RPMI8226 (cell line): ENCODE data around the gene NBPF8.
"Not testable (repeated sequence)": the region's sequence is repeated elsewhere in the genome, so short reads cannot be mapped to it uniquely, and the experiment has no call there.

ENCODE experiments used
- DNase-seq: peaks from one replicate; pipeline ENCODE4 v3.0.0-alpha.2; 2015

Gene NBPF8

GRCh38 chr1:120414911-120415480 lies at the start of gene NBPF8:
Gene NBPF8 (plus strand): TSS chr1:120415035. CDS start chr1:120436523, 21,488 bp downstream.
- DNase-seq = peak; percentile 79

GRCh38 chr1:120367709-120368108 lies 47.1 kb upstream of the NBPF8 start:
- DNase-seq = peak; percentile 3

- DNase-seq = not testable (repeated sequence)
Observed at GRCh38 chr1:120386651-120387050, 28.2 kb upstream of the NBPF8 start.

- peak; percentile 33 for DNase-seq
Observed at GRCh38 chr1:120388597-120389126, 26.2 kb upstream of the NBPF8 start.

- DNase-seq = not testable (repeated sequence)
Observed at GRCh38 chr1:120391365-120391764, 23.5 kb upstream of the NBPF8 start.

DNA sequence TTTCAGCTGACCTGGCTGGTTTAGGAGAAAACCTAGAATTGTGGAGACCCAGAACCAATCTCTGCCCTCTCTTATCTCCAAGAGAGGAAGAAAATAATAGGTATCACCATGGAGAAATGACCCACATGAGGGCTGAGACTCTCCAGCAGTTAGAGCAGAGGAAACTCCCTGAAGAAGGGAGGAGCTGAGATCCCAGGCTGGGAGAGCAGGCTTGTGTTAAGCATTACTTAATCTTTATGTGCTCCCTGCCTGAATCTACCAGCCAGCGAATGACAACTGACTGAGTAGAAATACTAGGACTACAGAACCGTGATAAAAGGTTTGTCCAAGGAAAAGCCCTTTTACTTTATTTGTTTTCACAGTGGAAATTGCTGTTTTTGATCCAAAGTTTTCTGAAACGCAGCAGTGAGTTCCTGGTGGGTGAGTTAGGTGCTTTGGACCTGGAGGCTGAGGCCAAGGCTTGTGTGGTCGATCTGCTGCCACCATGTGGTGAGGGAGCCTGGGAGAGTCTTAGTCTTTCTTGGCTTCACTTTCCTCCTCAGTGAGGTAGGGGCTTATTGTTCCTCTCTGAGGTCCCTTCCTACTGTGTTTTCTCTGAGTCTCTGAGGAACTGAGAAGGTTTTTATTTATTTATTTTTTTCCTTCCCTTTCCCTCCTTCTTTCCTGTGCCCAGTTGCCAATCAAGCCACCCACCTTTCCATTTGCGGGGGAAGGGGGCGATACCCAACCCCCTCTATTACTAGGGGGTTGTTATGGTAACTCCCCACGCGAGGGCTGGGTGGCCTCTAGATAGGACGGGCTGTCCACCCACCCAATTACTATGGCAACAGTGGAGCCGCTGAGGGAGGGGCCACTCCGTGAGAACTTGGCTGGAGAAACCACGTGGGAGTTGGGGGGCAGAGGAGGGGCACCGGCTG lies 21.3 kb upstream of the NBPF8 start:
- DNase-seq = not testable (repeated sequence)

- not testable (repeated sequence) for DNase-seq
Observed at GRCh38 chr1:120405348-120405747, 9.5 kb upstream of the NBPF8 start.

DNA sequence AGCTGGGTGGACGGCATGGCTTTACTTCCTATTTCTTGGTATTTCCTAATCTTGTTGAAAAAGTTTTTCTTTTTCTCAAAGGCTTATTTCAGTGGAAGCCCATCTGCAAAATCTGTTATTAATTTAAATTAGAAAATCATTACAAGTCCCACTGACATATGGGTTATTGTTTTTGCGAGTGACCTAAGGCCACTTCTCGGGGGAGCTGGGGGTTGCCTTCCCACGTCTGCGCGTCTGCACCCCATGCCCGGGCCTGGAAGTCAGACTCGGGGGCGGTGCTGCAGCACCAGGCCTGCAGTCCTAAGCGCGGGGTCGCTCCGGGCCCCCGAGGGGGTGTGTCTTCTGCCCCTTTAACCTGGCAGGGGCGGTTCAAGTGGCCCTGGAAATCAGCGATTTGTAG lies 384 bp upstream of the NBPF8 start:
- DNase-seq = not testable (repeated sequence)

DNA sequence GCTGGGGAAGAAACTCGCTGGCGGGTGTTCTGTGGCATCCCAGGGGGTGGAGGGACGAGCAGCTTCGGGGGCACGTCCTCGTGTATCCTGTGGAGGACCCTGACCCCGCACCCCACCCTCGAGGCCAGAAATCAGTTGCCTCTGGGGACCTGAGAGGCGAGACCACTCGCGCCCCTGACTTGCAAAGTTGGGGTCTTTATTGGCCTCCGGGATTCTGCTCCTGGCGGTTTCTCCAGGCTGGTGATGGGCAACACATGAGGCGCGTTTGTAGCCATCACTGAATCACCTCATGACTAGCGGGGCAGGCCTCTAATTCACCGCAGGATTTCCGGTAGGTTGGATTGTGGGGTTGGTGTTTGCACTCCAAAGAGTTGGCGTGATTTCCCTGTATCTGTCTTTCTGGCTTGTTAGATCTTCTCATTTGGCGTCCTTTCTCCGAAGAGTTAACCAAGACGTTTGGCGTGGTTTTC lies 692 bp downstream of the NBPF8 start:
- DNase-seq = peak; percentile 61

DNA sequence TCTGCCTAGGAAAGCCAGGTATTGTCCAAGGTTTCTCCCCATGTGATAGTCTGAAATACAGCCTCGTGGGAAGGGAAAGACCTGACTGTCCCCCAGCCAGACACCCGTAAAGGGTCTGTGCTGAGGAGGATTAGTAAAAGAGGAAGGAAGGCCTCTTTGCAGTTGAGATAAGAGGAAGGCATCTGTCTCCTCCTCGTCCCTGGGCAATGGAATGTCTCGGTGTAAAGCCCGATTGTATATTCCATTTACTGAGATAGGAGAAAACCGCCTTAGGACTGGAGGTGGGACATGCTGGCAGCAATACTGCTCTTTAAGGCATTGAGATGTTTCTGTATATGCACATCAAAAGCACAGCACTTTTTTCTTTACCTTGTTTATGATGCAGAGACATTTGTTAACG lies 10.2 kb downstream of the NBPF8 start:
- not testable (repeated sequence) for DNase-seq

GRCh38 chr1:120431626-120432025 lies 16.8 kb downstream of the NBPF8 start:
- not testable (repeated sequence) for DNase-seq

DNA sequence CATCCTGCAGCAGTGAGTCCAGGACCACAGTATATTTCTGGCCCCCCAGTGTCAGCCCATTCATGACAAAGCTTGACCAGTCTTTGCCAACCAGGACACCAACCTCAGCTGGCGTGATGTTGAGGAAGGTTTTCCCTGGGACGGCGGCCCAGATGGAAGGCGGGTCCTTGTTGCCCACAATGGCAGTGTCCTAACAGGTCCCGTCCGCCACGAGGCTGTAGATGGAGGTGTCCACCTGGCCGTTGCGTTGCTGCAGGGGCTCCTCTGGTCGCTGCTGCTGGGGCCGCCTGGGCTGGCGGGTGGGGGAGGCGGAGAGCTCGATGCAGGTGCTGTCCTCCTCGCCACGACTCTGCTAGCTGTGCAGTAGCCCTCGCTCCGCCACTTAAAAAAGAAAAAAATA lies 19.0 kb downstream of the NBPF8 start:
- not testable (repeated sequence) for DNase-seq

DNA sequence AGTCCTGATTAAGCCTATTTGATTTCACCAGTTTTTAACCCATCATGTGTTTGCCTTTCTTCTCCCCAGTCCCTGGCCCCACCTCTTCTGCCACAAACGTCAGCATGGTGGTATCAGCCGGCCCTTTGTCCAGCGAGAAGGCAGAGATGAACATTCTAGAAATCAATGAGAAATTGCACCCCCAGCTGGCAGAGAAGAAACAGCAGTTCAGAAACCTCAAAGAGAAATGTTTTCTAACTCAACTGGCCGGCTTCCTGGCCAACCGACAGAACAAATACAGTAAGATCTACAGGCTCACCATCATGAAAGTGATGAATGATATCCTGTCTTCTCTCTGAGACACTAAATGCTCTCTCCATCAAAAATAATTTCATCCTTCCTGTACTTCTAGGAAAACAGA lies 34.3 kb downstream of the NBPF8 start:
- not testable (repeated sequence) for DNase-seq
